Pancreas (tissue), 10 donors: ENCODE results near the gene BPIFB2. TPM values are rescaled to one million over a fixed set of nuclear protein-coding genes. Genes with fewer than 3 reads are reported as not detected.
A peak's percentile ranks its signal among the peaks of the same experiment; 100 is the strongest.

ENCODE experiments used
- ATAC-seq, 4 donors: fragments of 200-7000 bp; cut with Tn5 transposase; one replicate each; pipeline versions ENCODE4 v1.8.0 to v1.9.1; 2020; ENCODE audit warnings: mild to moderate bottlenecking in 4 of 4, moderate library complexity in 4 of 4
- DNase-seq, 6 donors: peaks; one replicate each; pipeline ENCODE4 v3.0.0-alpha.2; 2020
- FAIRE-seq: peaks from 2 replicates; lab custom pipeline; 2012; peaks lifted over from hg19 to GRCh38; lab: Jason Lieb, UNC
- H3K27ac ChIP-seq, 4 donors: fragments of 200-600 bp; sonication (generic); 1 replicate in 3 of 4; 2 replicates in 1 of 4; pipeline versions ENCODE4 v1.5.0 to v1.8.0; 2020
- H3K27me3 ChIP-seq, 4 donors: fragments of 200-600 bp; one replicate each; pipeline ENCODE4 v1.8.0; 2021
- H3K36me3 ChIP-seq, 3 donors: fragments of 200-600 bp; sonication (generic) in 1 of 3; one replicate each; pipeline versions ENCODE4 v1.5.0 to v1.8.0; 2020 to 2021
- H3K4me1 ChIP-seq, 3 donors: fragments of 200-600 bp; one replicate each; pipeline ENCODE4 v1.8.0; 2021
- H3K4me3 ChIP-seq, 4 donors: fragments of 200-600 bp; sonication (generic) in 2 of 4; one replicate each; pipeline versions ENCODE4 v1.5.0 to v1.8.0; 2020 to 2021
- H3K9me3 ChIP-seq, 4 donors: fragments of 200-600 bp; one replicate each; pipeline ENCODE4 v1.8.0; 2021
- WGBS, 2 donors: extraction: QIAGEN DNeasy Blood & Tissue Kit; methylation state at CpG; one replicate each; pipeline ENCODE4 v1.1.7; 2013; 5-methylcytosine and 5-hydroxymethylcytosine counted together
- intact Hi-C, 3 donors: fragments of 100-400 bp; cut with DNase I; formaldehyde crosslinking; loops; one replicate each; pipeline versions ENCODE4 v1.11.1 to v1.14.2; 2022
- polyA plus RNA-seq, 2 donors: library from polyadenylated mRNA; stranded (reverse); fragments of 200-250 nt; gene quantifications; one replicate each; pipeline ENCODE4 v1.2.3, GENCODE V29; 2013
- total RNA-seq, 6 donors: library from RNA; stranded (reverse); fragmentation: NEBNext Ultra II Directional in 4 of 6; extraction: Animal tissue kit (Norgen Biotek cat#: 25700) in 4 of 6; gene quantifications; one replicate each; pipeline versions ENCODE4 v1.2.1 to v1.2.4, GENCODE V29; 2021 to 2023
- TF ChIP-seq, protein P1 (sequence below), 4 donors: fragments of 200-600 bp; sonication (generic) in 3 of 4; IDR thresholded peaks; one replicate each; pipeline versions ENCODE4 v1.5.0 to v1.8.0; 2021; ENCODE audit warnings: antibody characterized with exemption in 4 of 4
- donor health status: healthy with polysubstance abuse.
- donor health status: DM: no; HTN: no; CAD: no; lungs with moderate emphysema.
- donor health status: DM: no; HTN: no; CAD: no.
- donor health status: control.
- donor health status: control.
- donor health status: Bipolar disorder and iron deficiency.
- donor health status: DM: yes; HTN: yes; CAD: no.
- donor health status: DM: no; HTN: no; CAD: no.
- donor health status: DM: no; HTN: no; CAD: no.
- donor health status: DM: yes; HTN: yes; CAD: no.

BPIFB2 gene
- total and polyA plus RNA-seq, 8 donors, result 0.05 to 0.16 TPM; not detected in 6

DNA sequence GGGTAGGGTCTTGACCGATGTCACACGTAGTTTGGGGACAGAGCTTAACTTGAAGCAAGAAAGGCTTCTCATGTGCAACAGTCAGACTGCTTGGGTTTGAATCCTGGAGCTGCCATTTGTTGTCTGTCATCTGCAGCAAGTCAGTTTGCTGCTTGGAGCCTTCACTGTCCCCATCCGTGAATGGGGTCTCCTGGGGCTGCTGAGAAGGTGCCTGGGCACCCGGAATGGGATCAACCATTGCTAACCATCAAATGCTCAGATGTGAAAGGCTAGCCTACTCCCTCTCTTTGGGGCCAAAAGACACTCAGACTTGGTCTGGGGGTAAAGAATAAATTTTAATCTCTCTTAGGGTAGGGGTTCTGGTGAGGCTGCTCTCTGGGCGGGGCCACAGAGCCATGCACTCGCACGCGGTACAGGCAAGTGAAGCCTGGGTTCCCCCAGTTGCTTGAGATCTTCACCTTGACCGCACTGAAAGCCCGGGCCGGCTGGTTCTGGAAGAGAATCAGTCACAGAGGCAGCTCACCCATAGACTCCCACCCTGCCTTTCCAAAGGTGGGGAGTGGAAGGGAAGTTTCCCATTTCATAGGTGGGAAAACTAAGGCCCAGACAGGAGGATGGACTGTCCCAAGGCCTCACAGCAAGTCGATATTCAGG lies 23.9 kb upstream of the BPIFB2 start:
- H3K4me1 ChIP-seq, result no peaks in the 10 kb centered on the region
- H3K4me3 ChIP-seq, result no peak overlapping the region
- H3K27ac ChIP-seq, result no peak overlapping the region
- no peaks in the 10 kb centered on the region for H3K36me3 ChIP-seq
- no peaks in the 10 kb centered on the region for H3K9me3 ChIP-seq
- WGBS, 2 donors, result 77 to 83% methylated on average over 12 of the region's 12 CpGs
- no peak for FAIRE-seq
- peak in 1 of 6 donors; percentile 25 for DNase-seq
- ATAC-seq, result no peak
- intact Hi-C loops, result no loop called here
- H3K27me3 ChIP-seq, result no peaks in the 10 kb centered on the region
- TF ChIP-seq, protein P1, sequence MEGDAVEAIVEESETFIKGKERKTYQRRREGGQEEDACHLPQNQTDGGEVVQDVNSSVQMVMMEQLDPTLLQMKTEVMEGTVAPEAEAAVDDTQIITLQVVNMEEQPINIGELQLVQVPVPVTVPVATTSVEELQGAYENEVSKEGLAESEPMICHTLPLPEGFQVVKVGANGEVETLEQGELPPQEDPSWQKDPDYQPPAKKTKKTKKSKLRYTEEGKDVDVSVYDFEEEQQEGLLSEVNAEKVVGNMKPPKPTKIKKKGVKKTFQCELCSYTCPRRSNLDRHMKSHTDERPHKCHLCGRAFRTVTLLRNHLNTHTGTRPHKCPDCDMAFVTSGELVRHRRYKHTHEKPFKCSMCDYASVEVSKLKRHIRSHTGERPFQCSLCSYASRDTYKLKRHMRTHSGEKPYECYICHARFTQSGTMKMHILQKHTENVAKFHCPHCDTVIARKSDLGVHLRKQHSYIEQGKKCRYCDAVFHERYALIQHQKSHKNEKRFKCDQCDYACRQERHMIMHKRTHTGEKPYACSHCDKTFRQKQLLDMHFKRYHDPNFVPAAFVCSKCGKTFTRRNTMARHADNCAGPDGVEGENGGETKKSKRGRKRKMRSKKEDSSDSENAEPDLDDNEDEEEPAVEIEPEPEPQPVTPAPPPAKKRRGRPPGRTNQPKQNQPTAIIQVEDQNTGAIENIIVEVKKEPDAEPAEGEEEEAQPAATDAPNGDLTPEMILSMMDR (IDR thresholded peaks at IDR 0.05), result no peak

- FAIRE-seq, result no peak
- intact Hi-C loops, result no loop called here
- Histone ChIP-seq H3K4me3 (no peak overlapping the region), H3K9me3 (no peaks in the 10 kb centered on the region), H3K27ac (no peak overlapping the region), H3K27me3 (no peaks in the 10 kb centered on the region), H3K4me1 (no peaks in the 10 kb centered on the region), H3K36me3 (no peaks in the 10 kb centered on the region)
- TF ChIP-seq, protein P1 (IDR thresholded peaks at IDR 0.05), result no peak
- 74 to 75% methylated on average over 7 of the region's 7 CpGs for WGBS, 2 donors
- no peak for ATAC-seq
- DNase-seq, result no peak
Observed at GRCh38 chr20:32984196-32984595, 23.3 kb upstream of the BPIFB2 start.

GRCh38 chr20:32984631-32985354 lies 22.7 kb upstream of the BPIFB2 start:
- Histone ChIP-seq H3K36me3 (no peaks in the 10 kb centered on the region), H3K4me1 (no peaks in the 10 kb centered on the region), H3K4me3 (no peak overlapping the region), H3K9me3 (no peaks in the 10 kb centered on the region), H3K27me3 (no peaks in the 10 kb centered on the region), H3K27ac (no peak overlapping the region)
- intact Hi-C loops, result no loop called here
- TF ChIP-seq, protein P1 (IDR thresholded peaks at IDR 0.05), result no peak
- ATAC-seq (no peak), FAIRE-seq (no peak), DNase-seq (peak in 1 of 6 donors; percentile 13)
- WGBS, 2 donors, result 61 to 76% methylated on average over 9 of the region's 9 CpGs

- FAIRE-seq (no peak), ATAC-seq (no peak), DNase-seq (no peak)
- intact Hi-C loops, result no loop called here
- H3K4me3 ChIP-seq, result no peak overlapping the region
- no peaks in the 10 kb centered on the region for H3K4me1 ChIP-seq
- no peaks in the 10 kb centered on the region for H3K36me3 ChIP-seq
- H3K27me3 ChIP-seq, result no peaks in the 10 kb centered on the region
- no peaks in the 10 kb centered on the region for H3K9me3 ChIP-seq
- no peak overlapping the region for H3K27ac ChIP-seq
- TF ChIP-seq, protein P1 (IDR thresholded peaks at IDR 0.05), result no peak
- WGBS, 2 donors, result 65 to 80% methylated on average over 6 of the region's 6 CpGs
Observed at GRCh38 chr20:32985596-32985995, 21.9 kb upstream of the BPIFB2 start.
